HepG2 (cell line): ENCODE data around the gene SESN1. TPM values are rescaled to one million over a fixed set of nuclear protein-coding genes. Genes with fewer than 3 reads are reported as not detected.

Experiments
- RXRB ChIP-seq: IDR thresholded peaks from 2 replicates; pipeline ENCODE4 v1.6.1; 2016; ENCODE audit warnings: borderline replicate concordance, missing genetic modification reagents, missing compliant biosample characterization
- SNAPC2 ChIP-seq: sonication (generic); formaldehyde crosslinking; IDR thresholded peaks from 2 replicates; pipeline ENCODE4 v1.8.1; 2022; ENCODE audit warnings: mild to moderate bottlenecking, missing genetic modification reagents
- ZFP41 ChIP-seq: sonication (generic); formaldehyde crosslinking; IDR thresholded peaks from 2 replicates; pipeline ENCODE4 v1.4.0; 2020; ENCODE audit warnings: mild to moderate bottlenecking, missing genetic modification reagents, borderline replicate concordance
- polyA plus RNA-seq, 8 experiments: library from polyadenylated mRNA; depleted of rRNA in 3 of 8; stranded (reverse) in 7 of 8; unstranded in 1 of 8; fragments of >200 nt; fragmentation: Illumina TruSeq in 4 of 8; extraction: Trizol in 4 of 8; gene quantifications; 2 replicates each; pipeline versions ENCODE4 v1.2.1 to v1.2.3, GENCODE V29; 2011 to 2016; ENCODE audit warnings: low read depth in 4 of 8, missing spikeins in 1 of 8, mixed read lengths in 1 of 8; ENCODE audit not compliant: insufficient read depth in 1 of 8
- total RNA-seq, 5 experiments: library from RNA; depleted of rRNA; stranded (reverse); fragments of >200 nt; fragmentation: Illumina TruSeq; extraction: Trizol; gene quantifications; 2 replicates each; pipeline ENCODE4 v1.2.3, GENCODE V29; 2016; ENCODE audit warnings: low read depth in 1 of 5
- TF ChIP-seq, protein P1 (sequence below): sonication (generic); formaldehyde crosslinking; IDR thresholded peaks from 2 replicates; pipeline ENCODE4 v1.5.0; 2020; ENCODE audit warnings: missing genetic modification reagents
- TF ChIP-seq, protein P2 (sequence below): sonication (generic); formaldehyde crosslinking; IDR thresholded peaks from 2 replicates; pipeline ENCODE4 v1.5.0; 2020; ENCODE audit warnings: mild to moderate bottlenecking, missing genetic modification reagents, borderline replicate concordance
- TF ChIP-seq, protein P3 (sequence below): sonication (generic); formaldehyde crosslinking; IDR thresholded peaks from 2 replicates; pipeline ENCODE4 v1.9.0; 2021; ENCODE audit warnings: mild to moderate bottlenecking, missing genetic modification reagents

The SESN1 gene
- total and polyA plus RNA-seq, 2 of the 13 experiments (the other 11 are each of a cell fraction or from before 2014, with no cell fraction given), result 24.9 to 44.7 TPM

DNA sequence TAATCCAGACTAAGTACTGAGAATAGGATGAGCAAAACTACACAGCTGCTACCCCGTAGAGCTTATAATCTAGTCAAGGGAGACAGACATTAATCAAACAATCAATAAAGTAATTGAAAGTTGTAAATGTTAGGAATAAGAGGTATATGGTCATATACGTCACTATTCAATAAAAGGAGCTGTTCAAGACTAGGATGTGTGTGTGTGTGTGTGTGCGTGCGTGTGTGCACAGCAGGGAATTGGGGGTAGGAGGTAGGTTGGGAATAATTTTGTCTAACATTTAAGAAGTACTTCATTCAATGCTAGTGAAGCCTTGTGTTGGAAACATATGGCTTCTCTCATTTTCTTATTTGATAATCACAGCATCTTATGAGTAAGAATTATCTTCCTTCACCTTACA lies 41.8 kb downstream of the SESN1 start (continued):
- TF ChIP-seq, protein P1, sequence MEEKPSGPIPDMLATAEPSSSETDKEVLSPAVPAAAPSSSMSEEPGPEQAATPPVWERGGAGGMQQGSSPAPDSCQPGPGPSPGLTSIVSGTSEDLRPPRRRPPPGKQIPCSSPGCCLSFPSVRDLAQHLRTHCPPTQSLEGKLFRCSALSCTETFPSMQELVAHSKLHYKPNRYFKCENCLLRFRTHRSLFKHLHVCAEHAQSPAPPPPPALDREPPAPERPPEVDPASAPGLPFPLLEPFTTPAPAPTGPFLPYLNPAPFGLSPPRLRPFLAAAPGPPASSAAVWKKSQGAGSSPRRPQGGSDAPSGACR (CRISPR knock-in tag), result no peak
- TF ChIP-seq, protein P2, sequence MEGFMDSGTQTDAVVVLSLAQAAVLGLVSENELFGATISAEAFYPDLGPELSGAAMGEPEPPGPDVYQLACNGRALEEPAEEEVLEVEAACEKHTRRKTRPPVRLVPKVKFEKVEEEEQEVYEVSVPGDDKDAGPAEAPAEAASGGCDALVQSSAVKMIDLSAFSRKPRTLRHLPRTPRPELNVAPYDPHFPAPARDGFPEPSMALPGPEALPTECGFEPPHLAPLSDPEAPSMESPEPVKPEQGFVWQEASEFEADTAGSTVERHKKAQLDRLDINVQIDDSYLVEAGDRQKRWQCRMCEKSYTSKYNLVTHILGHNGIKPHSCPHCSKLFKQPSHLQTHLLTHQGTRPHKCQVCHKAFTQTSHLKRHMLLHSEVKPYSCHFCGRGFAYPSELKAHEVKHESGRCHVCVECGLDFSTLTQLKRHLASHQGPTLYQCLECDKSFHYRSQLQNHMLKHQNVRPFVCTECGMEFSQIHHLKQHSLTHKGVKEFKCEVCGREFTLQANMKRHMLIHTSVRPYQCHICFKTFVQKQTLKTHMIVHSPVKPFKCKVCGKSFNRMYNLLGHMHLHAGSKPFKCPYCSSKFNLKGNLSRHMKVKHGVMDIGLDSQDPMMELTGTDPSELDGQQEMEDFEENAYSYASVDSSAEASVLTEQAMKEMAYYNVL (CRISPR knock-in tag), result no peak
- TF ChIP-seq RXRB (no peak), SNAPC2 (no peak), ZFP41 (CRISPR knock-in tag) (no peak)
- TF ChIP-seq, protein P3, sequence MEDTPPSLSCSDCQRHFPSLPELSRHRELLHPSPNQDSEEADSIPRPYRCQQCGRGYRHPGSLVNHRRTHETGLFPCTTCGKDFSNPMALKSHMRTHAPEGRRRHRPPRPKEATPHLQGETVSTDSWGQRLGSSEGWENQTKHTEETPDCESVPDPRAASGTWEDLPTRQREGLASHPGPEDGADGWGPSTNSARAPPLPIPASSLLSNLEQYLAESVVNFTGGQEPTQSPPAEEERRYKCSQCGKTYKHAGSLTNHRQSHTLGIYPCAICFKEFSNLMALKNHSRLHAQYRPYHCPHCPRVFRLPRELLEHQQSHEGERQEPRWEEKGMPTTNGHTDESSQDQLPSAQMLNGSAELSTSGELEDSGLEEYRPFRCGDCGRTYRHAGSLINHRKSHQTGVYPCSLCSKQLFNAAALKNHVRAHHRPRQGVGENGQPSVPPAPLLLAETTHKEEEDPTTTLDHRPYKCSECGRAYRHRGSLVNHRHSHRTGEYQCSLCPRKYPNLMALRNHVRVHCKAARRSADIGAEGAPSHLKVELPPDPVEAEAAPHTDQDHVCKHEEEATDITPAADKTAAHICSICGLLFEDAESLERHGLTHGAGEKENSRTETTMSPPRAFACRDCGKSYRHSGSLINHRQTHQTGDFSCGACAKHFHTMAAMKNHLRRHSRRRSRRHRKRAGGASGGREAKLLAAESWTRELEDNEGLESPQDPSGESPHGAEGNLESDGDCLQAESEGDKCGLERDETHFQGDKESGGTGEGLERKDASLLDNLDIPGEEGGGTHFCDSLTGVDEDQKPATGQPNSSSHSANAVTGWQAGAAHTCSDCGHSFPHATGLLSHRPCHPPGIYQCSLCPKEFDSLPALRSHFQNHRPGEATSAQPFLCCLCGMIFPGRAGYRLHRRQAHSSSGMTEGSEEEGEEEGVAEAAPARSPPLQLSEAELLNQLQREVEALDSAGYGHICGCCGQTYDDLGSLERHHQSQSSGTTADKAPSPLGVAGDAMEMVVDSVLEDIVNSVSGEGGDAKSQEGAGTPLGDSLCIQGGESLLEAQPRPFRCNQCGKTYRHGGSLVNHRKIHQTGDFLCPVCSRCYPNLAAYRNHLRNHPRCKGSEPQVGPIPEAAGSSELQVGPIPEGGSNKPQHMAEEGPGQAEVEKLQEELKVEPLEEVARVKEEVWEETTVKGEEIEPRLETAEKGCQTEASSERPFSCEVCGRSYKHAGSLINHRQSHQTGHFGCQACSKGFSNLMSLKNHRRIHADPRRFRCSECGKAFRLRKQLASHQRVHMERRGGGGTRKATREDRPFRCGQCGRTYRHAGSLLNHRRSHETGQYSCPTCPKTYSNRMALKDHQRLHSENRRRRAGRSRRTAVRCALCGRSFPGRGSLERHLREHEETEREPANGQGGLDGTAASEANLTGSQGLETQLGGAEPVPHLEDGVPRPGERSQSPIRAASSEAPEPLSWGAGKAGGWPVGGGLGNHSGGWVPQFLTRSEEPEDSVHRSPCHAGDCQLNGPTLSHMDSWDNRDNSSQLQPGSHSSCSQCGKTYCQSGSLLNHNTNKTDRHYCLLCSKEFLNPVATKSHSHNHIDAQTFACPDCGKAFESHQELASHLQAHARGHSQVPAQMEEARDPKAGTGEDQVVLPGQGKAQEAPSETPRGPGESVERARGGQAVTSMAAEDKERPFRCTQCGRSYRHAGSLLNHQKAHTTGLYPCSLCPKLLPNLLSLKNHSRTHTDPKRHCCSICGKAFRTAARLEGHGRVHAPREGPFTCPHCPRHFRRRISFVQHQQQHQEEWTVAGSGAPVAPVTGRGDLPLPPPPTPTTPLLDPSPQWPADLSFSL (CRISPR knock-in tag), result no peak
